HepG2 (cell line): ENCODE measurements around the gene INPP5E. TPM values are rescaled to one million over a fixed set of nuclear protein-coding genes. Genes with fewer than 3 reads are reported as not detected.

Experiments
- ATAC-seq: fragments of 200-7000 bp; cut with Tn5 transposase; 3 replicates; pipeline ENCODE4 v1.9.1; 2020; ENCODE audit warnings: mild to moderate bottlenecking, moderate library complexity
- BruUV-seq: library from RNA; stranded (reverse); fragments of 400-500 nt; replicated peaks from 2 replicates; lab custom pipeline; 2021; lab: Mats Ljungman, UMichigan
- CTCF ChIA-PET: fragments of 300-600 bp; formaldehyde crosslinking; extraction: SDS; loops from one replicate; lab custom pipeline; 2021; ENCODE audit warnings: low total read pairs, inconsistent platforms, low intra/inter-chr PET ratio; lab: Yijun Ruan, JAX
- POLR2A ChIA-PET: fragments of 350-600 bp; sonication (Branson Sonifier 250); formaldehyde crosslinking; loops from one replicate; lab custom pipeline; 2020; ENCODE audit warnings: antibody characterized with exemption, inconsistent platforms; lab: Yijun Ruan, JAX
- DNase-seq: peaks from one replicate; pipeline ENCODE4 v3.0.0-alpha.2; 2015; ENCODE audit warnings: low spot score
- FAIRE-seq: peaks from 3 replicates; lab custom pipeline; 2011; peaks lifted over from hg19 to GRCh38; lab: Jason Lieb, UNC
- H2AFZ ChIP-seq: one replicate; pipeline ENCODE4 v1.6.1; 2011; ENCODE audit warnings: low read length, inconsistent platforms
- H3K27ac ChIP-seq: fragments of 300-600 bp; 3 replicates; pipeline ENCODE4 v1.8.0; 2011; ENCODE audit warnings: mixed run types, mild to moderate bottlenecking, mixed read lengths, low read length, inconsistent platforms; ENCODE audit not compliant: insufficient read depth; ENCODE audit errors: extremely low read length
- H3K27me3 ChIP-seq, 2 experiments: fragments of 200-600 bp in 1 of 2; 2 replicates in 1 of 2; 3 replicates in 1 of 2; pipeline versions ENCODE4 v1.6.0 to v1.8.0; 2011; ENCODE audit warnings: low read length in 2 of 2, mild to moderate bottlenecking in 2 of 2, moderate library complexity in 2 of 2, inconsistent platforms in 1 of 2; ENCODE audit not compliant: insufficient read depth in 2 of 2, control insufficient read depth in 1 of 2
- H3K36me3 ChIP-seq, 2 experiments: fragments of 200-600 bp in 1 of 2; replicated peaks in 1 of 2; 2 replicates in 1 of 2; 3 replicates in 1 of 2; pipeline versions ENCODE4 v1.5.1 to v1.8.0; 2011; ENCODE audit warnings: low read length in 2 of 2, inconsistent platforms in 1 of 2; ENCODE audit not compliant: insufficient read depth in 2 of 2, control insufficient read depth in 1 of 2
- H3K4me1 ChIP-seq: 2 replicates; pipeline ENCODE4 v1.5.1; 2012; ENCODE audit warnings: low read length, inconsistent platforms; ENCODE audit not compliant: insufficient read depth
- H3K4me2 ChIP-seq: 2 replicates; pipeline ENCODE4 v1.6.0; 2011; ENCODE audit warnings: low read depth, low read length, inconsistent platforms
- H3K4me3 ChIP-seq, 3 experiments: fragments of 200-600 bp in 1 of 3; sonication (generic), shearing (Covaris generic) in 1 of 3; replicated peaks in 1 of 3; 2 replicates each; pipeline ENCODE4 v1.5.1; 2011 to 2016; ENCODE audit warnings: low read length in 3 of 3, inconsistent platforms in 2 of 3, low read depth in 2 of 3, mild to moderate bottlenecking in 2 of 3, control low read depth in 1 of 3, mixed read lengths in 1 of 3; ENCODE audit not compliant: insufficient read depth in 1 of 3
- H3K79me2 ChIP-seq: one replicate; pipeline ENCODE4 v1.6.1; 2011; ENCODE audit warnings: low read length, inconsistent platforms; ENCODE audit not compliant: insufficient read depth
- H3K9ac ChIP-seq: 2 replicates; pipeline ENCODE4 v1.6.0; 2011; ENCODE audit warnings: mild to moderate bottlenecking, low read depth, low read length, inconsistent platforms; ENCODE audit not compliant: insufficient read depth
- H3K9me3 ChIP-seq: 2 replicates; pipeline ENCODE4 v1.5.1; 2012; ENCODE audit warnings: mild to moderate bottlenecking, low read length
- H4K20me1 ChIP-seq: 2 replicates; pipeline ENCODE4 v1.6.0; 2011; ENCODE audit warnings: inconsistent platforms, mild to moderate bottlenecking, low read length, moderate library complexity; ENCODE audit not compliant: insufficient read depth
- ATF7-NPFF ChIP-seq: sonication (generic); formaldehyde crosslinking; IDR thresholded peaks from 2 replicates; pipeline ENCODE4 v1.8.1; 2023; ENCODE audit warnings: mild to moderate bottlenecking, low read depth, missing genetic modification reagents, moderate library complexity
- DNMT1 ChIP-seq: sonication (generic); formaldehyde crosslinking; IDR thresholded peaks from 2 replicates; pipeline ENCODE4 v1.5.1; 2020; ENCODE audit warnings: mild to moderate bottlenecking, missing genetic modification reagents
- HOXA9 ChIP-seq: sonication (generic); formaldehyde crosslinking; IDR thresholded peaks from 2 replicates; pipeline ENCODE4 v1.8.1; 2022; ENCODE audit warnings: missing genetic modification reagents, mild to moderate bottlenecking, moderate library complexity, borderline replicate concordance
- MEF2D ChIP-seq: sonication (generic); formaldehyde crosslinking; IDR thresholded peaks from 2 replicates; pipeline ENCODE4 v1.5.1; 2020; ENCODE audit warnings: mild to moderate bottlenecking, missing genetic modification reagents
- NFE2 ChIP-seq: sonication (generic); formaldehyde crosslinking; IDR thresholded peaks from 2 replicates; pipeline ENCODE4 v1.4.0; 2020; ENCODE audit warnings: missing genetic modification reagents
- ONECUT2 ChIP-seq: sonication (generic); formaldehyde crosslinking; IDR thresholded peaks from 2 replicates; pipeline ENCODE4 v1.4.0; 2020; ENCODE audit warnings: missing genetic modification reagents
- SYNCRIP ChIP-seq: fragments of 200-400 bp; formaldehyde crosslinking; IDR thresholded peaks from 2 replicates; pipeline ENCODE4 v1.6.1; 2018; ENCODE audit warnings: mild to moderate bottlenecking, low read depth, low read length; ENCODE audit not compliant: insufficient read depth
- U2AF2 ChIP-seq: fragments of 200-400 bp; formaldehyde crosslinking; IDR thresholded peaks from 2 replicates; pipeline ENCODE4 v1.6.1; 2017; ENCODE audit warnings: low read depth, mild to moderate bottlenecking, low read length
- ZFP82 ChIP-seq: sonication (generic); formaldehyde crosslinking; IDR thresholded peaks from 2 replicates; pipeline ENCODE4 v1.5.1; 2020; ENCODE audit warnings: mild to moderate bottlenecking, missing genetic modification reagents, borderline replicate concordance
- ZNF383 ChIP-seq: sonication (generic); formaldehyde crosslinking; IDR thresholded peaks from 2 replicates; pipeline ENCODE4 v1.4.0; 2020; ENCODE audit warnings: missing genetic modification reagents, mild to moderate bottlenecking, borderline replicate concordance
- ZNF572 ChIP-seq: sonication (generic); formaldehyde crosslinking; IDR thresholded peaks from 2 replicates; pipeline ENCODE4 v1.5.1; 2020; ENCODE audit warnings: mild to moderate bottlenecking, missing genetic modification reagents
- ZNF746 ChIP-seq: sonication (generic); formaldehyde crosslinking; IDR thresholded peaks from 2 replicates; pipeline ENCODE4 v1.8.0; 2022; ENCODE audit warnings: mild to moderate bottlenecking, missing genetic modification reagents
- ZNF883 ChIP-seq: sonication (generic); formaldehyde crosslinking; IDR thresholded peaks from 2 replicates; pipeline ENCODE4 v1.5.1; 2020; ENCODE audit warnings: mild to moderate bottlenecking, missing genetic modification reagents; ENCODE audit errors: not compliant biosample characterization
- ZZZ3 ChIP-seq: sonication (generic); formaldehyde crosslinking; IDR thresholded peaks from 2 replicates; pipeline ENCODE4 v1.4.0; 2020; ENCODE audit warnings: missing genetic modification reagents, mild to moderate bottlenecking, borderline replicate concordance
- WGBS: methylation state at CpG from one replicate; pipeline ENCODE4 v1.1.6; 2017; ENCODE audit warnings: low lambda C conversion rate; 5-methylcytosine and 5-hydroxymethylcytosine counted together
- in situ Hi-C: cut with HindIII; loops from 2 replicates; pipeline ENCODE4 v1.10.0; 2017; ENCODE audit warnings: low pct_unique_long_range_greater_than_20kb; ENCODE audit not compliant: extremely low pct_ligation_motif_present
- intact Hi-C: fragments of 100-400 bp; cut with micrococcal nuclease; formaldehyde crosslinking; loops from one replicate; pipeline ENCODE4 v1.10.0; 2022; ENCODE audit not compliant: unreplicated experiment
- polyA plus RNA-seq, 8 experiments: library from polyadenylated mRNA; depleted of rRNA in 3 of 8; stranded (reverse) in 7 of 8; unstranded in 1 of 8; fragments of >200 nt; fragmentation: Illumina TruSeq in 4 of 8; extraction: Trizol in 4 of 8; gene quantifications; 2 replicates each; pipeline versions ENCODE4 v1.2.1 to v1.2.3, GENCODE V29; 2011 to 2016; ENCODE audit warnings: low read depth in 4 of 8, missing spikeins in 1 of 8, mixed read lengths in 1 of 8; ENCODE audit not compliant: insufficient read depth in 1 of 8
- total RNA-seq, 5 experiments: library from RNA; depleted of rRNA; stranded (reverse); fragments of >200 nt; fragmentation: Illumina TruSeq; extraction: Trizol; gene quantifications; 2 replicates each; pipeline ENCODE4 v1.2.3, GENCODE V29; 2016; ENCODE audit warnings: low read depth in 1 of 5
- TF ChIP-seq, protein P1 (sequence below): sonication (generic); formaldehyde crosslinking; IDR thresholded peaks from 2 replicates; pipeline ENCODE4 v1.8.0; 2022; ENCODE audit warnings: low read depth, missing genetic modification reagents
- TF ChIP-seq, protein P2 (sequence below): sonication (generic); formaldehyde crosslinking; IDR thresholded peaks from 2 replicates; pipeline ENCODE4 v1.4.0; 2020; ENCODE audit warnings: missing genetic modification reagents, borderline replicate concordance
- TF ChIP-seq, protein P3 (sequence below): sonication (generic); formaldehyde crosslinking; IDR thresholded peaks from 2 replicates; pipeline ENCODE4 v1.4.0; 2020; ENCODE audit warnings: mild to moderate bottlenecking, missing genetic modification reagents

INPP5E gene
- total and polyA plus RNA-seq, 2 of the 13 experiments (the other 11 are each of a cell fraction or from before 2014, with no cell fraction given): 5.5 TPM

DNA sequence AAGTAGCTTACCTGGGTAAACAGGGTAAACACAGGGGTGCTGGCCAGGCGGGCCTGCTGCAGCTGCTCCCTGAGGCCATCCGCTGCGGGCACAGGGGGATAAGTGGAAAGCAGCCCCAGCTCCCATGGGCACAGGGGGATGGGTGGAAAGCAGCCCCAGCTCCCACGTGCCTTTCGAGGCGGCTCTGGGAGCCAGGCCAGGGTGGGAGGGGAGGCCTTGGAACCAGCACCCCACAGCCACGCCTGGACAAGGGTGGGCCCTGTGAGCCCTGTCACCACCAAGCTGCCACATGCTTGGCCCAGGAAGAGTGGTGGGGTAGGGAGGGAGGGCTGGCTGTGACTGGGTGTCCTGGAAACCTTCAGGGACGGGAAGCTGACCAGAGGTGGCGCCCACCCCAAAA, 58.3 kb downstream of the INPP5E start:
- ATAC-seq (no peak), FAIRE-seq (no peak)
- H2AFZ ChIP-seq: no peak overlapping the region
- H3K79me2 ChIP-seq: no peaks in the 10 kb centered on the region
- H3K4me2 ChIP-seq: no peak overlapping the region
- no peak overlapping the region for H3K4me3 ChIP-seq
- no peak overlapping the region for H3K27ac ChIP-seq
- H3K9me3 ChIP-seq: no peaks in the 10 kb centered on the region
- BruUV-seq: no TSS peak
- 96% methylated on average over 3 of the region's 9 CpGs for WGBS
- no peak overlapping the region for H3K9ac ChIP-seq
- POLR2A ChIA-PET: interaction anchor here (1.3 kb wide), 1 partner anchor 18 kb away, joined by 3 read pairs; the partner anchor contains the start of gene DNLZ
- in situ Hi-C loops: no loop called here
- intact Hi-C loops: no loop called here
- 0 out of 2 replicates have a peak, but pooled peaks cover 7% of the 10 kb centered on the region for H3K4me1 ChIP-seq
- CTCF ChIA-PET: no interaction called here
- H3K36me3 ChIP-seq: peaks cover 20 to 45% of the 10 kb centered on the region in 2 experiments; a peak in 3 of 5 replicates
- TF ChIP-seq NFE2 (CRISPR knock-in tag) (no peak), ZFP82 (no peak), ZZZ3 (CRISPR knock-in tag) (no peak), ATF7-NPFF (CRISPR knock-in tag) (no peak), DNMT1 (CRISPR knock-in tag) (no peak), U2AF2 (no peak), ONECUT2 (CRISPR knock-in tag) (no peak), SYNCRIP (no peak), MEF2D (CRISPR knock-in tag) (no peak), ZNF746 (CRISPR knock-in tag) (no peak), HOXA9 (CRISPR knock-in tag) (no peak), ZNF883 (CRISPR knock-in tag) (no peak), ZNF383 (CRISPR knock-in tag) (no peak), ZNF572 (CRISPR knock-in tag) (no peak)
- TF ChIP-seq, protein P1, sequence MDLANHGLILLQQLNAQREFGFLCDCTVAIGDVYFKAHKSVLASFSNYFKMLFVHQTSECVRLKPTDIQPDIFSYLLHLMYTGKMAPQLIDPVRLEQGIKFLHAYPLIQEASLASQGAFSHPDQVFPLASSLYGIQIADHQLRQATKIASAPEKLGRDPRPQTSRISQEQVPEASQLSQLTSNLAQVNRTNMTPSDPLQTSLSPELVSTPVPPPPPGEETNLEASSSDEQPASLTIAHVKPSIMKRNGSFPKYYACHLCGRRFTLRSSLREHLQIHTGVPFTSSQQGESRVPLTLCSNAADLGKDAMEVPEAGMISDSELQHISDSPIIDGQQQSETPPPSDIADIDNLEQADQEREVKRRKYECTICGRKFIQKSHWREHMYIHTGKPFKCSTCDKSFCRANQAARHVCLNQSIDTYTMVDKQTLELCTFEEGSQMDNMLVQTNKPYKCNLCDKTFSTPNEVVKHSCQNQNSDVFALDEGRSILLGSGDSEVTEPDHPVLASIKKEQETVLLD (CRISPR knock-in tag): no peak
- TF ChIP-seq, protein P2, sequence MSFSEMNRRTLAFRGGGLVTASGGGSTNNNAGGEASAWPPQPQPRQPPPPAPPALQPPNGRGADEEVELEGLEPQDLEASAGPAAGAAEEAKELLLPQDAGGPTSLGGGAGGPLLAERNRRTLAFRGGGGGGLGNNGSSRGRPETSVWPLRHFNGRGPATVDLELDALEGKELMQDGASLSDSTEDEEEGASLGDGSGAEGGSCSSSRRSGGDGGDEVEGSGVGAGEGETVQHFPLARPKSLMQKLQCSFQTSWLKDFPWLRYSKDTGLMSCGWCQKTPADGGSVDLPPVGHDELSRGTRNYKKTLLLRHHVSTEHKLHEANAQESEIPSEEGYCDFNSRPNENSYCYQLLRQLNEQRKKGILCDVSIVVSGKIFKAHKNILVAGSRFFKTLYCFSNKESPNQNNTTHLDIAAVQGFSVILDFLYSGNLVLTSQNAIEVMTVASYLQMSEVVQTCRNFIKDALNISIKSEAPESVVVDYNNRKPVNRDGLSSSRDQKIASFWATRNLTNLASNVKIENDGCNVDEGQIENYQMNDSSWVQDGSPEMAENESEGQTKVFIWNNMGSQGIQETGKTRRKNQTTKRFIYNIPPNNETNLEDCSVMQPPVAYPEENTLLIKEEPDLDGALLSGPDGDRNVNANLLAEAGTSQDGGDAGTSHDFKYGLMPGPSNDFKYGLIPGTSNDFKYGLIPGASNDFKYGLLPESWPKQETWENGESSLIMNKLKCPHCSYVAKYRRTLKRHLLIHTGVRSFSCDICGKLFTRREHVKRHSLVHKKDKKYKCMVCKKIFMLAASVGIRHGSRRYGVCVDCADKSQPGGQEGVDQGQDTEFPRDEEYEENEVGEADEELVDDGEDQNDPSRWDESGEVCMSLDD (CRISPR knock-in tag): no peak
- TF ChIP-seq, protein P3, sequence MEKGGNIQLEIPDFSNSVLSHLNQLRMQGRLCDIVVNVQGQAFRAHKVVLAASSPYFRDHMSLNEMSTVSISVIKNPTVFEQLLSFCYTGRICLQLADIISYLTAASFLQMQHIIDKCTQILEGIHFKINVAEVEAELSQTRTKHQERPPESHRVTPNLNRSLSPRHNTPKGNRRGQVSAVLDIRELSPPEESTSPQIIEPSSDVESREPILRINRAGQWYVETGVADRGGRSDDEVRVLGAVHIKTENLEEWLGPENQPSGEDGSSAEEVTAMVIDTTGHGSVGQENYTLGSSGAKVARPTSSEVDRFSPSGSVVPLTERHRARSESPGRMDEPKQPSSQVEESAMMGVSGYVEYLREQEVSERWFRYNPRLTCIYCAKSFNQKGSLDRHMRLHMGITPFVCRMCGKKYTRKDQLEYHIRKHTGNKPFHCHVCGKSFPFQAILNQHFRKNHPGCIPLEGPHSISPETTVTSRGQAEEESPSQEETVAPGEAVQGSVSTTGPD (CRISPR knock-in tag): no peak
- TF ChIP-seq, all 625 proteins: peak for 0
- DNase-seq: no peak
- no peaks in the 10 kb centered on the region for H3K27me3 ChIP-seq
- no peaks in the 10 kb centered on the region for H4K20me1 ChIP-seq
